GM21576 (cell line): ENCODE results near the gene GNAT3.

ENCODE experiments used
- ATAC-seq: cut with Tn5 transposase; IDR thresholded peaks from one replicate; pipeline ENCODE4 v1.9.1; 2021; ENCODE audit warnings: mild to moderate bottlenecking, moderate library complexity; ENCODE audit not compliant: unreplicated experiment

GNAT3 gene

GRCh38 chr7:80505900-80506500 lies 5.9 kb downstream of the GNAT3 start:
- ATAC-seq, result no peak

GRCh38 chr7:80500325-80500724 lies 11.5 kb downstream of the GNAT3 start:
- no peak for ATAC-seq

DNA sequence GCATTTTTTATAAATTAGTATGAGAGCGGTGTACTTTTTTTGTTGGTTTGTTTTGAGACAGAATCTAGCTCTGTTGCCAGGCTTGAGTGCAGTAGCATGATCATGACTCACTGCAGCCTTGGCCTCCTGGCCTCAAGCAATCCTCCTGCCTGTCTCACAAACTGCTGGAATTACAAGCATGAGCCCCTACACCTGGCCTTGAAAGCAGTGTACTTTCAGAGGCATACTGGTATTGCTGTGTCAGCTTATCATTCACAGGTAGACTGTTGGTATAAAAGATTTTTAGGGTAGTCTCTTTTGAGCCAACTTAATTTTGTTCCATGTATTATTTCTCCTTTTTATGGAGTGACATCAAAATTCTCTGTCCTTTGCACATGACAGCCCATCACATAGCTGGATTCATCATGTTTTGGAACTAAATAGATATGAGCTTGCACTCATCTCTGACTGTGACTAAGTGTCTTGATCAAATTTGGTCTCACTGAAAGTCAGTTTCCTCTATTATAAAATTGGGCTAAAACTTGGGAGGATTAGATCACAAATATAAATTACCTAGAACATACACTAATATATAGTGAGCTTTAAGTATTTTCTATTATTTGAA lies 12.4 kb downstream of the GNAT3 start:
- no peak for ATAC-seq

DNA sequence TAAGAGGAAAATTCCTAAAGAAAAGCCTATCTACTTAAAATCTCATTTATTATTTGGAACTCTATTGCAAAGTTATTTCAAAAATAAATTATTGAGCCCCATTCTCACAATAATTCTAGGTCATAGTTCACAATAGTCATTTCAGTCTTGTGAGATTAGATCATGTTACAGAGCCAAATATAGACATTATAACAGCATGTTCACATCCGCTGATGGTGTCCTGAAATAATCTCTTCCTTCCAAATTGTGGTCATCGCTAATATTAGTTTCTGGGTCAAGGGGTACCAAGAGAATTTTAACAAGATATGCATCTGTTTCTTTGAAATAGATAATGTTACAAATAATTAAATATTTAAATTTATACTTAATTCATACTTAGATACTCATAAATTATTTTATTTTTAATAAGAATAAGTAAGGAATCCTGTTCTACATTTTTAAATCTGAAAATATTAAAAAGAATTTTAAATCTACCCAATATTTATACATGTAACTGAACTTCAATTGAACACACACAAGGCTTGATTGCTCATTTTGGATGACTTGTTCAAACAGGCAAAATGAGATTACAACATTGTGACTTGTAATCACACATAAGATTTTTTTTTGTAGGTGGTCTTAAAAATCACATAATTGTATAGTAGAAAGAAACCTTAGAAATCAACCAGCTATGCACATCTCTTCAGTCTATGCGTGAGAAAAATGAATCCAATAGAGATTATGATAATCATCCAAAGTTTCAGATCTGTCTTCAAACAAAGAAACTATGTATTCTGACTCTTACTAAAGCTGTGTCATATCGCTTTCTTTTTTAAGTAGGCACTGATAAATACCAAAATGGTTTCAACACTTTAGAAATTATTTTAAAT lies 13.1 kb downstream of the GNAT3 start:
- no peak for ATAC-seq

GRCh38 chr7:80496586-80496985 lies 15.3 kb downstream of the GNAT3 start:
- no peak for ATAC-seq

DNA sequence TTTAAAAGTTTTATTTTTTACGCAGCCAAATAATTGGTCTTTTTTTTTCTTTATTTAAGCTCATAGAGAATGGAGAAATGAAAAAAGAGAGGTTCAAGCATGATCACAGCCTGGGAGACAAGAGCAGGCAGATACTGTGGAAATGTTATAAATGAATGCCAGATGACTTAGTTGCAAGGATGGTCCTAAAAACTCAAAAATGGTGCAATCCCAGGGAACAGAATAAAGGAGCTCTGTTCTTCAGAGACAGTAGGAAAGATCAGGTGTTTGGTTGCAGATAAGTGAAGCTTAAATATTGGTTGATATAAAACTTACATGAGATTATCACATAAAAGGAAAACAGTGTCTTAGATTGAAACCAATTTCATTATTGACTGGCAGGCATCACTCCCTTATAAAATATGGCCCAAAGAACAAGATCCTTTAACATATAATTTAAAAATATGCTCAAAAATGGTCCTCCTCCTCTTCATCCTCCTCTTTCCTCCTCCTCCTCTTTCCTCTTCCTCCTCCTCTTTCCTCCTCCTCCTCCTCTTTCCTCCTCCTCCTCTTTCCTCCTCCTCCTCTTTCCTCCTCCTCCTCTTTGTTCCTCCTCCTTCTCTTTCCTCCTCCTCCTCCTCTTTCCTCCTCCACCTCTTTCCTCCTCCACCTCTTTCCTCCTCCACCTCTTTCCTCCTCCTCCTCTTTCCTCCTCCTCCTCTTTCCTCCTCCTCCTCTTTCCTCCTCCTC lies 18.6 kb downstream of the GNAT3 start:
- no peak for ATAC-seq

DNA sequence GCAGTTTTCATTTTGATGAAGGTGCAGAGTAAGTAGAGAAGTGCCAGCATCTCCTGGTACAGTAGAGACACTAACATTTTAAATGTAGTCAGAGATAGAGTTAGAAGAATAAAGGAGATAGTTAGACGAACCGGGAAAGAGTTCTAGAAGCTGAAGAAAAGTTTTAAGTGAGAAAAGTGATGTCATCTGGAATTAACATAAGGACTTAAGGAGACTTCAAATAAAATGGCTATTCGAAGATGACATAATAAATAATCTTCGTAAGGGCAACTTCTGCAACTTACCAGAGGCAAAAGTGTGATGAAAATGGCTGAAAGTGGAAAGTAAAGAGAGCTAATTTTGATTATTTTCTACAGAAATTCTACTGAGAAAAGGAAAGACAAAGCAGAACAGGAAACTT lies 20.4 kb downstream of the GNAT3 start:
- ATAC-seq, result no peak

- ATAC-seq, result no peak
Observed at GRCh38 chr7:80488851-80489370, 23.0 kb downstream of the GNAT3 start.

DNA sequence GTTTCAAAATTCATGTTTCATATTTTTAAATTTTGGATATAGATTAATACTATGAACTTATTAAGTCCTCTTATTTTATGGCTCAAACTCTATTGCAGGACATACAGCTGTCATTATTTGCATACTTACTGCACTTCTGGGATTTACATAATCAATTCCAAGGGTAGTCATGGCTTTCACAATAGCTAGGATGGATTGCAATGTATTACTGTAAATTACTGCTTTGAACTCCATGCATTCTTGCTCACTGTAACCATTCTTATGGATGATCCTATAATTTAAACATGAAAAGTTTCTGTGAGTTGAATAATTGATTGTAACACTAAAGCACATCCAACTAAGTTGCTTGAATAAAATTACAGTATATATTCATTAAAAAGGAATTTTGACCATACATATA lies 23.5 kb downstream of the GNAT3 start:
- no peak for ATAC-seq

DNA sequence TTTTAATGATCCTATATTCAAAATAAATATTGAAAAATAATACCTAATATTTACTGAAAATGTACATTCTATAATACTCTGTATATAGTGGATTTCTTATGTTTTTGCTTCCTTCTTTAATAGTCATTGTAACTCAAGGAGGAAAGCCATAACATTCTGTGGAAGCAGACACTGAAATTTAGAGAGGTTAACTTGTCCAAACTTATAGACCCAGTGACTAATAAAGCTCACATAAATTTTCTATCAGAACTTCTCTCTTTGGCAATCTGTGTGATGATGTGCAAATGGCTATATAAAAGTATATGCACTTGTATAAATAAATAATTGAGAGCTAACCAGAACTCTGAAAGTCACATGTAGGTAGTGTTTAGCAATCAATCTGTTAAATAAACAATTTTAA lies 26.1 kb downstream of the GNAT3 start:
- no peak for ATAC-seq

- ATAC-seq, result no peak
Observed at GRCh38 chr7:80482950-80483349, 28.9 kb downstream of the GNAT3 start.

- no peak for ATAC-seq
Observed at GRCh38 chr7:80481196-80481884, 30.5 kb downstream of the GNAT3 start.

DNA sequence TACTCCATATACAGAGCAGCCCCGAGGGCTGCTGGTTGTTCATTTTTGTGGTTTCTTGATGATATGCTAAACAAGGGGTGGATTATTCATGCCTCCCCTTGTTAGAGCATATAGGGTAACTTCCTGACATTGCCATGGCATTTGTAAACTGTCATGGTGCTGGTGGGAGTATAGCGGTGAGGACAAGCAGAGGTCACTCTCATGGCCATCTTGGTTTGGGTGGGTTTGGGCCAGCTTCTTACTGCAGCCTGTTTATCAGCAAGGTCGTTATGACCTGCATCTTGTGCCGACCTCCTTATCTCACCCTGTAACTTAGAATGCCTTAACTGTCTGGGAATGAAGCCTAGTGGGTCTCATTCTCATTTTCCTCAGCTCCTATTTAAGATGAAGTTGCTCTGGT lies 31.3 kb downstream of the GNAT3 start:
- no peak for ATAC-seq

DNA sequence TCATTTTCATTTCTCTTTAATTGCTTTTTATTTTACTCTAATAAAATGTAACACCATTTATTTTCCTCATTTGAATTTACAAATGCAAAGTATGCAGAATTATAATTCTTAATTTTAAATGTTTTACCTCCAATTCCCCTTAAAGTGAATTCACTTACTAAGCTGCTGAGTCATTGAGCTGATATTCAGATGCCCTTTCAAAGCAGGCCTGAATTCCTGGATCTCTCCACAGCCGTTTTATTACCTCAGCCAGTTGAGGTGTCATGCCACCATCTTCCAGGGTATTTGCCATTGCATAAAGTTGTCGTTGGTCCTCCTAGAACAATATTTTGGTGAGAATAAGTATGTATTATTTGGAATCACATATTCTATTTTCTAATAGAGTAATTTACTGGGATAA lies 33.2 kb downstream of the GNAT3 start:
- ATAC-seq, result no peak

DNA sequence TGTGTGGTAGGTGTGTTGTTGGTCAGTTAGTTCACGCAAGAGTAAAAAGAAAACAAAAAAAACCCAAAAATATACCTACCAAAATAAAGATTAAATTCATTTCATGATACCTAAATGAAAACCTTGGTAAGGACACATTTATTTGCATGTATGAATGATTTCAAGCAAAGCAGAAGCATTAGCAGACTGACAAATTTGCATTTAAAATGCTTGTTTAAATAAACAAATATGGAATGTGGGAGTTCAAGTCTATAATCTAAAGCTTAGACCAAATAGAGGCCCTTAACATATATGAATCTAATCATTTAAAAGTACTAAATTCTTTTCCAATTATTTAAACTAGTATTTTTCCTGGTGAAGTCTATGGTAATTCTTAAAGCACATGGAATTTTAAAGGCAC lies 35.8 kb downstream of the GNAT3 start:
- ATAC-seq, result no peak

DNA sequence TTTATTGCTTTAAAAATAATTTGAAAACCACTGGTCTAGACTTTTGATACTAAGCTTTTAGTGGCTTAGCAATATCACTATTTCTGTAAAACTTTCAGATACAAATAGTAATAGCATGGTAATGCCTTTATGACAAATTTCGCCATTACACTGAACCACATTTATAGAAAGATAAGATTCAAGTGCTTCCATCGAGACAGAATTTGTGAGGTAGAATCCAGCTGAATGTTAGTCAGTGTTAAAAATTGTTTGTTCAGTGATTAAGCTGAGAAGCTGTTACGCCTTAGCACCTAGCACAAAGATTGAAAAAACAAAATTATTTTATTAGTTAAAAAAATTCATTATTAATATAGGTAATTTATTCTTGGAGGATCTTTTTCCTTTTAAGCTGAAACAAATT lies 36.5 kb downstream of the GNAT3 start:
- no peak for ATAC-seq

- ATAC-seq, result no peak
Observed at GRCh38 chr7:80473751-80474150, 38.1 kb downstream of the GNAT3 start.

DNA sequence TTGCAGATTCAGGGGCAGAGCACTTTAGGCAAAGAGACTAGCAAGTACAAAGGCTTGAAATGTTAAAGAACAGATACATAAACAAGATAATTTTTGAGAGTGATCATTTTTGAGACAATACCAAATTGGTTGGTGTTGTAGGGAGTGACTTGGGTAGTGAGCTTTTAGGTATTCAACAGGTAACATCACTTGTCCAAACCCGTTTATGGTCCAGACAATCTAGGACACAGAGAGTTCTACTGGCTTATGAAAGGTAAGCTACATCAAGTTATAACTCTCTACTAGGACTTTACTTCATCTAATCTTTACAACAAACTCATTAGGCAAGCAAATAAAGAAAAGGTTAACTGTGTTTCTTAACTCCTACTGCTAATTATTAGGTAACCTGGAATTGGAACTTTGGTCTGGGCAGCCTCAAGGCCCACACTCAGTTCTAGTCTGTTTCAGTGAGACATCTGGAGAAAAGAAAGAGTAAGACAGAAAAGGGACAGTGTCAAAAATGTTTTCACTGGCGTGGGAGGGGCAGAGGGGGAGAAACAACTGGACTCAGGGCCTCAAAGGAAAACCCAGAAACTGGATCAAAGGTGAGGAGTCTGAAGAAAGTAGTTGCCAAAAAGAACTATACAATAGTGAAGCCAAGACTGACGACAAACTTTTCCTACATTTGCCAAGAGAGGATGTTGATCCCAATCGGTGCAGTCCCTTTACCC lies 39.2 kb downstream of the GNAT3 start:
- ATAC-seq, result no peak

GRCh38 chr7:80468931-80469714 lies 42.7 kb downstream of the GNAT3 start:
- ATAC-seq, result no peak
